HG03469 (cell line): ENCODE results near the gene RPGR.

Experiments
- ATAC-seq: cut with Tn5 transposase; IDR thresholded peaks from one replicate; pipeline ENCODE4 v1.9.1; 2021; ENCODE audit warnings: mild to moderate bottlenecking, moderate library complexity, moderate number of reproducible peaks; ENCODE audit not compliant: unreplicated experiment

Gene RPGR

DNA sequence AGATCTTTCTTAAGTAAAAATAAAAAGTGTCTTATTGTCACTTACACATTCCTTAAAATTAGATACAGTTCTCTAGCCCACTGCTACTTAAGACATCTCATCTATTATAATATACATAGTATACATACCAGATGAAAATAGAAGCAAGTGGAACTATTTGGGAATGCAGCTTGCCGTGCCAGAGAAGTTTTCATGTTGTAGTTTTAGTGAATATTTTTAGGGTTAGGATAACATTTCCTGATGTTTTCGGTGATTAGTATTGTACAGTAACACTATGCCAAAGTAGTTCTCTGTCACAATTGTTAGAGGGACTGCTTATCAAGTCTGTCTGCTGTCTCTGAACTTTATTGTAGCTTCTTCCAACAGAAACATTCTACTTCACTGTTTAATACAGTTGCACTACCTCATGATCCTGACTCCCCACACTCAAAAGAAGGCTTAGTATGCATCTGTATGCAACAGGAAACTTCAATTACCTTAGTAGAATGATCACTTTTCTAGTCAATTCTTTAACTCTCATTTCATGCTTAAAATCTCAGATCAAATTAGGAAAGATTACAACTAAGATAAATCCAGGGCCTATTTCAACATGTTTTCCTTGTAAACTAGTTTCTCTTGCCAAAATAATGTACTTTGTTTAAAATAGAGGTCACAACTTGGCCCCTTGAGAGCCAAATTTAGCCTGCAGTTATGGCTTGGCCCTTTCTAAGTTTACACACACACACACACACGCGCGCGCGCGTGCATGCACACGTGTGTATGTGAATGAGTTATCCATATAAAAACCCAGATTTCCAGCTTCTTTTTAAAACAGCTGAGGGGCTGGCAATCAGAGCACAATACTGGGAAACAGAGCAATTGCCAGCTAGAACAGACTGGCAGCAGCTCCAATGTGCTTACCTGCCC, 64.3 kb downstream of the RPGR start:
- ATAC-seq, result no peak

DNA sequence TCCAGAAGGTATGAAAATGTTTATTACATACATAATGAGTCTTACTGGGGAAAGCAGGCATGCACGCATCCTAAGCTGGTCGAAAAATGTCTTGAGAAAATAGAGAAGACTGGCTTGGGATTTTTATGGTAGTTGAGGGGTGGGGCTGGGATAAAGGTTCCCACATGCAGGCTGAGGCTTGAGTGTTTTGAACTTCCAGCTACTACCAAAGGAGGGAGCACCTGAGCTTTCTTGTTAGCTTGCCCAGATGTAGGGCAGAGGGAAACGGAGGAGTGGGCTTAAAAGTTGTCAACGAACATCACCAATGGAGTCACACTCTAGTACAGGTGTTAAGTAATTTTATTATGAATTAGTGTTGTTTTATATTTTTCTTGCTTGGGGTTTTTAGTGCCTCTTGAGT, 67.1 kb downstream of the RPGR start:
- ATAC-seq, result no peak

DNA sequence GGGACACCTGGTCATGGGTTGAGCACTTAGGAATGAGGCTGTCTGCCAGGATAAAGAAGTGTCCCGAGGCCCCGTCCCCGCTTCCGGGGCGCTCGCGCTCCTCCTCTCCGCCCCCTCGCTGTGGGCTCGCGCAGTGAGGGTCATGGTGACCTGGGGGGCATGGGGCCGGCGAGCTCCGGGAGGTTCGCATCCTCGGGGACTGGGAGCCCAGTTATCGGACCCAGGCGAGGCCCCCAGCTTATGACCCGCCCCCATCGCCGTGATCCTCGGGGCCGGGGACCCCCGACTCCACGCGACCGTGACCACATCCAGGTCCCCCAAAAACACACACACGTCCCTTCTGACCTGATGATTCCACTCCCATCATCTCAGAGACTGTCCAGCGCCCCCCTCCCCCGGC, 71.3 kb downstream of the RPGR start:
- no peak for ATAC-seq

DNA sequence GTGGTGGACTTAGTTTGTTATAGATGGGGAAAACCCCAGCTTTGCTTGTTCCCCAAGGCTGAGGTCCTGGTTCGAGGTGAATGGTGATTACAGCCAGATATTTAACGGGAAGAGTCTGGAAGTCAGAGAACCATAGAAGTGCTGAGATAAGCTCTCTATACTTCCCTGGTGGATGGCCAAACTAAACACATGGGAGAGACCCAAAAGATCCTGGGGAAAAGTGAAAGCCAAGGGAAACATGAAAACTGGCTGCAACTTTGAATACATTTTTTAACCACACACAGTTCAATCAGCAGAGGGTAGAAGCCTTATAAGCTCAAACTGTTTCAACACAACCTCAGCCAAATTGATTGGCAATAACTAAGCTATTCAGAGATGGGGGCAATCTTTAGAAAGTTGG, 77.3 kb downstream of the RPGR start:
- no peak for ATAC-seq

DNA sequence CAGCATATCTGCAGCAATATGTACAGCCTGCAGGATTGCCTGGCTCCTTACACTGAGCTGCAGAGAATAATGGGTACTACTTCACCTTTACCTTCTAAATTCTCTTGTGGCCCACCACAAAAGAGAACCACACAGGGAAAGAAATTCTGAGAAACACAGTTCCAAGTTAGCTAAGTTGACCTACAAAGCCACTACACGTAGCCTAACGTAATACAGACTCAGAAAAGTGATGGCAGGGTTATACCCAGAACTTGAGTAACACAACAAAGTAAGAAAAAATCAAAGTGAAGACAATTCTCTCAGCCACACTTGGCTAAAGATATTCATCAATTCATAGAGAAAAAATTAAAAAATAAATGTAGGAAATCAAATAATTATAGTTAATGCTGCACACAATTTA, 80.3 kb downstream of the RPGR start:
- no peak for ATAC-seq

DNA sequence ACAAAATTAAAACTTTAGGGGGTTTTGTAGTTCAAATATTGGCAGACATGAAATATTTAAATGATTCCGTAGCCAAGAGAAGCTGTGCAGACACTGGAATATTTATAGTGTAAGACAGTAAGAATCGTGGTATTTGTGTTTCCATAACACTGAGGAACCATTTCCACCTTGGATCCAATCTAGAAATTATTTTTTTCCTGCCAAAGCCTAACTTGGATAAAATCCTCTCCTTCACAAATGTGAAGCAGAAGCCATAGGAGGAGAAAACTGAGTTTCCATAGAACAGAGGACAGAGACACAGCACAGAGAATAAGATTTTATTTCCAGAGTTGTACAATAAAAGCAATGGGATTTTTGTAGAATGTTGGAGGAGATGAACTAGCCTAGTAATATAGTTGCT, 86.8 kb downstream of the RPGR start:
- ATAC-seq, result no peak

DNA sequence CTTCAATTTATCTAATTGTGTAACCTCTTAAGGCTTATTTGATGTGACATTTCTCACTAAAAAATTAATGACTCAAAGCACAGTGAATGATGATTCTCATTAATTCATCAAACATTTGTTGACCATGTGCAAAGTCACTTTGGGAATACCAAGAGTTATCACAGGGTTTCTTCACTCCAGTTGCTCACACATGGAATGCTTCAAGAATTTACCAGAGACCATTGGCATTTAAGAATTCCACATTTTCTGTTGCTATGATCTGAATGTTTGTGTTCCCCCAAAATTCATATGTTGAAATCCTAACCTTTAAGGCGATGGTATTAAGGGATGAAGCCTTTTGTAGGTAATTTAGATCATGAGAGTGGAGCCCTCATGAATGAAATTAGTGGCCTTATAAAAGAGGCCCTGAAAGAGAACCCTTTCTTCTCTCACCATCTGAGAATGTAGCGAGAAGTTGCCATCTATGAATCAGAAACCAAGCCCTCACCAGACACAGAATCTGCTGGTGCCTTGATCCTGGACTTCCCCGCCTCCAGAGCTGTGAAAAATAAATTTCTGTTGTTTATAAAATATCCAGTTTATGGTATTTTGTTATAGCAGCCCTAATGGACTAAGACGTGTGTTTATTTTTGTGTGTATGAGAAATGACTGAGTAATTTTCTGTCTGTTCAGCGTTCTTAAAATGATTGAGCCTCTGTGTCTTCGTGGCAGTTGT, 90.3 kb downstream of the RPGR start:
- no peak for ATAC-seq

DNA sequence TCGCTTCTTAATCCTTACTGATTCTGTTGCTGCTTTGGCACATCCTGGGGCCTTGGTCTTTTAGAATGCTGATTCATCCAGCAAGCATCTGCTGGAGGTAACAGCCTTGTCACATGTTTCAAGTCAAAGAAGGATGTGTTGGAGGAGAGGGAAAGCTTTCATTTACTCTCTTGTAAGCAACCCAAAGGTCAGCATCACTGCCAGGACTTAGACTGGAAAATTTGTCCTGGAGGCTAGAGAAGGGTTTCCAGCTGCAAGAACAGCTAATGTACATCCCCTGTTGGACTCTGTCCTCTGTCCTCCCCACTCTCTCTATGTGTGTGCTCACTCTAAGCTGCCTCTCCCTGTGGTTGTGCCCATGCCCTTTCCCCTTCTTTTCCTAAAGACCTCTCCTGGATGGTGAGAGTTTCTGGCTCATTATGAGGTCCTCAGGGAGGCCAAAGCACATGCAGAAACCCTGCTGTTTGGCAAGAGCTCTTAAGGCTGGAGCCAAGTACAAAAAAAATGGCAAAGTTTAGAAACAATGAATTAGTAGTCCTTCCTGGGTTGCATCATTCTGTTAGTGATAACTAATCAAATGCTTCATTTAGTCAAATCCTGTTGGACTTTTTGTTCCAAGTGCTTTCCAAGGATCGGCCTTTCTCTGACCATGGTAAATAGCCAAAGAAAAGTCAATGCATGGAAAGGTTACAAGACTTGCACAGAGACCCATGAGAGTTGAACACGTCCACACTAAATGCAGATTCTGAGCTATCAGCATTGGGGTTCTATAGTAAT, 93.2 kb downstream of the RPGR start:
- no peak for ATAC-seq

DNA sequence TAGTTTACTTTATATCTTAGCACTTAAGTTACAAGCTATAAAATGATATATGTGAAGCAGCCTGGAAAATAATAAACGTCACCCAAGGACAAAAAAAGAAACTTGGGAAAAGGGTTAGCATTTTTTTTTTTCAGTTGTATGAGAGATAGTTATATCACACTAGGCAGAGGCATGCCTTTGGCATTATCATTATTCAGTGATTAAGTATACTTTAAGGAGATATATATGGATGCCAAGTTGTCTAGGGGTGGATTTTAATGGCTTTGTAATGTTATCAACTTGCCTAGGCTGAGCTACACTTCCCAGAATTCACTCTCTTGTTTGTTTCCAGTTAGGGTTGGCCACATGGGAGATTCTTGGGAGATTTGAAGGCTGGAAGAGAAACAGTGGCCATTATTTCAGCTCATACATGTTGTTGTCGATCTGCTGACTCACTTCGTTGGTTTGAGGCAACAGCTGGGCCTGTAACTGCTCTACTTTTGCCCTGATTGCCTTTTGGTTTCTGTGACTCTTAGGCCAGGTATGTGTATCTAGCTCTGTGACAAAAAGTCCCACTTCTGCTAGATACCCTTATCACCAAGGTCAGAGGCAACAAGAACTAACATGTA, 95.1 kb downstream of the RPGR start:
- ATAC-seq, result no peak

DNA sequence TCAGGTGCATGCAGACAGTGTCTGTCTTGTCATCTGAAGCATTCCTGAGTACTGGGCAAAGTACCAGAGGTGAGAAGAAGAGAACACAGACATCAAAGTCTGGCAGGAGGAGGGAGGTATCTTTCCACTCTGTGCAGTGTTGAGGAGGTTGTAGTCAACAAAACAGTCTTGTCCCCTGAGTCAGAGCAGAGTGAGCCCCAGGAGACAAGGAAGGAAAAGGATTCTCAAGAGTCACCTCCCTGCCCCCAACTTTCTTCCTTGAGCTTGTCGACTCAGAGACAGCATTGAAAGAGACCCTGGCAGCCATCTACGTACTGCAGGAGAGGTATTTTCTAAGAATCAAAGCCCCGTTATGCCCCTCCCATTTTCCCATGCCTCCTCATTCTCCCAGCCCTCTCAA, 102.2 kb downstream of the RPGR start:
- no peak for ATAC-seq

DNA sequence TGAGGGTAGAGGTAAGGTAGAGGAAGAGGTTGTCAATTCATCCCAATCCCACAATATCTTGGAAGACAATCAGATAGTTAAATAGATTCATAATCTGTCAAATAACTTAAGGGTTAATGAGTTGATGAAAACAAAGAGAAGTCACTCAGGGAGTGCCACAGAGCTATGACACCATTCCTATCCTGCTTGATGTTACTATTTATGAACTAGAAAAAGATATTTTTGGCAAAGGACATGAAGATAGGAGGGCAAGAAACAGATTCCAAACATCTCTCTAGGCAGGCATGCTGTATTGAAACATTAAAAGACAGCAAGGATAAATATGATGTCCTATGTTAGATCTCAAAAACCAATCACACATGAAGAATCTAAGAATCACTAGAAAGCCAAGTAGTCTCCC, 103.1 kb downstream of the RPGR start:
- no peak for ATAC-seq

DNA sequence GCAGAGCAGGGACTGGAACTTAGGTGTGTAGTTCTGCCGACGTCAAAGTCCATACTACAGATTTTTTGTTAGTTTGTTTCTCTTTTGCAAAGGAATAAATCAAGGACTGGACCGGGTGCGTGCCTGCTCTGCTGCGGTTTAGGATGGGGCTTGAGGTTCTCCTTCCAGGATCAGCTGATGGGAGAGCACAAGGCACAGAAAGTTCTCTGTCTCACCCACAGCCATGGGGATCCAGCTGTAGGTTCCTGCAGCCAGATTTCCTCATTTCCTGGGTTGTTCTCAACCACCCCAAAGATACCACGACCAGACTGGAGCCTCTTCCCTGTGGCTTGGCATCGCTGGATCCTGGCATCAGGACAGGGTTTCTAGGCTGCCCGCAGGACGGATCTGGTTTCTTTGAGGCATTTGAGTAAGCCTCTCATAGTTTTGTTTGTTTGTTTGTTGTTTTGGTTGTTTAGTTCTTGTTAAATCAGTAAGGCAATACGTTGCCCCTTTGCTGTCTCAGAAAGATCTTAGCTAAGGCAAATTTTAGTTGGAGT, 105.8 kb downstream of the RPGR start:
- ATAC-seq, result no peak

DNA sequence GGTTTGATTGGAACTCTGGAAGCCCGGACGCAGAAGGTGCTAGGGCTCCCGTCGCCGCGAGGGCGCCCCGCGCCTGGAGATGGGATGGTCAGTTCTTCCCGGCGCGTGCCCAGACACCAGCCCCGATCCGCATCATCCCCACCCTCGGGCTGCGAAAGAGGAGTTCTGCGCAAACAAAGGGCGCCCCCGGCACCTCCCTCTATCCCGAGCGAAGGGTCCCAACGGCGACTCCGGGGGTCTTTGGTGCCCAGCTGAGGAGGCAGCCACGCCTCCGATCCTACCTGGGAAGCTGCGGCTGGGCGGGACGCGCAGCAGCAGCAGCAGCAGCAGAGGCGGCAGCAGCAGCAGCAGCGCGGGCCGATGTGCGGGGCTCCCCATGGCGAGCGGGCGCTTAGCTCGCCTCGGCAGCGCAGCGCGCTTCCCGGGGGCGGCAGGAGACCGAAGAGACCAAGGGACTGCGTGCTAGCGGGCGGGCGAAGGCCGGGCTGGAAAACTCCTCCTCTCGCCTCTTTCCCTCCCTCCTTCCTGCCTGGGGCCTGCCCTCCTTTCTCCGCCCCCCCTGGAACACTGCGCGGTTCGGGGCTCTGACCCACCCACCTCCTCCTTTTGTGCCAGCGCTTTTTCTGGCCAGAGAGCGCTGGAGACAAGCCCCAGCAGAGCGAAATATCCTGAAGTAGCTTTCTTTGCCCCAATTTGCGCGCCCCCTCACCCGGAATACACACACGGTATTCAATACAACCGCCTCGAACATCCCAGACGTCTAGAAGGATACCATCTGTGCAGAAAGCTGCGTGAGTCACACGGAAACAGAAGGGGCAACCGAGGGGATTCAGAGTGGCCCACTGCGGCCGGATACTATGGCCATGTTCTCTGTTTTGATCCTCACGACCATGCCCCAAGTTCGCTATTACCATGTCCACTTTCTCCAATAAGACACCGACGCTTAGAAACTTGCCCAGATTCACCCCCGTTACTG, 106.6 kb downstream of the RPGR start, which contains the start of gene SRPX:
Gene SRPX, minus strand, starts transcription at position 457 of the 976 bp plus-strand sequence. Its CDS starts 79 bp downstream, at position 378.
- ATAC-seq, result no peak

DNA sequence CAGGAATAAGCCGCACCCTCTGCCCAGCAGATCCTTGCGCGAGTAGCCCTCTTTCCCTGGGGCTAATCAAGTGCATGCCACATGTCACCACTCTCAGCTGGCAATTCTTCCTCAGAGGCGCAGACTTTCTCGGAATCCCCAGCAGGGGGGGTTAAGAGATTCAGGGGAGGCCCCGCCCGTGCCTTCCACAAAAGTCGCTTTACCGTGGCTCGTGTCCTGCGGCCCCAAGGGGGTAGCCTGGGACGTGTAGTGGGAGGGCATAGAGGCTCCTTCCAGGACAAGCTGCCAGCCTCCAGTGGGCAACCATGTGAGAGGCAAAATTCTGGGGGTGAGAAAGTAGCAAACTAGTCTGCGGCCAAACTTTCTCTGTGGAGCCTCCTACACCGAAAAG, 107.3 kb downstream of the RPGR start:
- ATAC-seq, result no peak
